ENCODE measurements around the gene LIPM. TPM values are rescaled to one million over a fixed set of nuclear protein-coding genes. Genes with fewer than 3 reads are reported as not detected.

LIPM gene
- not detected in 2 replicates for total RNA-seq

GRCh38 chr10:88802523-88803285 is at the start of gene LIPM:
TSS of gene LIPM (plus strand) at chr10:88802730. CDS start at chr10:88802897, 167 bp downstream.

GRCh38 chr10:88759366-88760101 is 43.0 kb upstream of the LIPM start, which contains the start of gene LIPN:
TSS of gene LIPN (plus strand) at chr10:88760020. CDS start at chr10:88761406, 1,386 bp downstream.

GRCh38 chr10:88851706-88852105 is 49.2 kb downstream of the LIPM start, which contains the start of gene ANKRD22:
TSS of gene ANKRD22 (minus strand) at chr10:88851844. CDS start at chr10:88851607, 237 bp downstream.

Other genes with a start within 250 kb of the LIPM start
- gene RNLS, start 219.4 kb upstream of the LIPM start, total RNA-seq = 19.6 and 20.8 TPM in 2 replicates
- under 0.01 TPM in 1 of 2 replicates, not detected in the other for gene LIPJ, start 216.0 kb upstream of the LIPM start, total RNA-seq
- gene LIPF, start 138.3 kb upstream of the LIPM start, total RNA-seq = not detected in 2 replicates
- gene LIPK, start 96.5 kb upstream of the LIPM start, total RNA-seq = not detected in 2 replicates
- gene LIPN, start 42.7 kb upstream of the LIPM start, total RNA-seq = not detected in 2 replicates
- 0.16 TPM in 1 of 2 replicates, not detected in the other for gene ANKRD22, start 49.1 kb downstream of the LIPM start, total RNA-seq
- 22.7 and 30.5 TPM in 2 replicates for gene STAMBPL1, start 77.5 kb downstream of the LIPM start, total RNA-seq
- 271 and 376 TPM in 2 replicates for gene ACTA2, start 150.0 kb downstream of the LIPM start, total RNA-seq
- 76.9 and 77.9 TPM in 2 replicates for gene FAS, start 188.1 kb downstream of the LIPM start, total RNA-seq